Duodenal mucosa (tissue), 2 donors: Measurements from ENCODE around the gene ARHGAP5.
"Not testable (repeated sequence)": the region's sequence is repeated elsewhere in the genome, so short reads cannot be mapped to it uniquely, and the experiment has no call there.

Source experiments
- H3K27ac ChIP-seq: one replicate; pipeline ENCODE4 v1.7.0; 2013; ENCODE audit warnings: low read depth, low read length
- H3K27me3 ChIP-seq, 2 donors: one replicate each; pipeline ENCODE4 v1.7.0; 2013; ENCODE audit warnings: low read length in 2 of 2, control low read depth in 1 of 2; ENCODE audit not compliant: insufficient read depth in 2 of 2, control insufficient read depth in 1 of 2
- H3K36me3 ChIP-seq, 2 donors: one replicate each; pipeline ENCODE4 v1.7.0; 2013; ENCODE audit warnings: low read length in 2 of 2, control low read depth in 1 of 2; ENCODE audit not compliant: insufficient read depth in 2 of 2, control insufficient read depth in 1 of 2
- H3K4me1 ChIP-seq, 2 donors: one replicate each; pipeline ENCODE4 v1.7.0; 2013; ENCODE audit warnings: low read length in 2 of 2, control low read depth in 1 of 2; ENCODE audit not compliant: insufficient read depth in 2 of 2, control insufficient read depth in 1 of 2
- H3K4me3 ChIP-seq, 2 donors: one replicate each; pipeline ENCODE4 v1.7.0; 2013; ENCODE audit warnings: low read length in 2 of 2, low read depth in 1 of 2
- H3K9ac ChIP-seq, 2 donors: one replicate each; pipeline ENCODE4 v1.7.0; 2013; ENCODE audit warnings: low read length in 2 of 2, low read depth in 1 of 2
- H3K9me3 ChIP-seq, 2 donors: one replicate each; pipeline ENCODE4 v1.7.0; 2013; ENCODE audit warnings: low read length in 2 of 2, control low read depth in 1 of 2; ENCODE audit not compliant: control insufficient read depth in 1 of 2

The ARHGAP5 gene

DNA sequence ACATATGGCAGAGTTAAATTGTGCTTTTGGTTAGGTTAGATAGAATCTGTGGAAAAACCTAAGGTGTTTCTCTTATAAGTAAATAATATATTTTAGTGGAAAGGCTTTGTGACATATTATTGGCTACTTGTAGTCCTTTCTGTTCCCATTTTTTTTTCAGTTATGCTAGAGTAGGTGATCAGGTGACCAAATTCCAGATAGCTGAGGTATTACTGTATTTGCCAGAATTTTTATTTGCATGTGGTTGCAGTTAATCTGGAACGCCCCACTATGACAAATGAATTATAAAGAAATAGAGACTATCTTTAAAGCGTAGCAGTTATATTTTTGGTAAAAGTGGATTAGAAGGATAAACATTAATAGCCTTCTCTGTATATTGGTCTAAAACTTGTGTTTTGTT is 52.0 kb downstream of the ARHGAP5 start:
- Histone ChIP-seq H3K4me3 (no peak overlapping the region), H3K9me3 (peaks cover 0 to 3% of the 10 kb centered on the region in 2 donors), H3K9ac (no peak overlapping the region), H3K4me1 (no peaks in the 10 kb centered on the region), H3K27me3 (no peaks in the 10 kb centered on the region), H3K27ac (no peak overlapping the region), H3K36me3 (peaks cover 10 to 44% of the 10 kb centered on the region in 2 donors)

DNA sequence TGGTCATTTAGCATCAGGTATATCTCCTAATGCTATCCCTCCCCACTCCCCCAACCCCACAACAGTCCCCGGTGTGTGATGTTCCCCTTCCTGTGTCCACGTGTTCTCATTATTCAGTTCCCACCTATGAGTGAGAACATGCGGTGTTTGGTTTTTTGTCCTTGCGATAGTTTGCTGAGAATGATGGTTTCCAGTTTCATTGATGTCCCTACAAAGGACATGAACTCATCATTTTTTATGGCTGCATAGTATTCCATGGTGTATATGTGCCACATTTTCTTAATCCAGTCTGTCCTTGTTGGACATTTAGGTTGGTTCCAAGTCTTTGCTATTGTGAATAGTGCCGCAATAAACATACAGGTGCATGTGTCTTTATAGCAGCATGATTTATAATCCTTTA is 54.6 kb downstream of the ARHGAP5 start:
- not testable (repeated sequence) for H3K9ac ChIP-seq, H3K9me3 ChIP-seq
- peaks cover 0 to 33% of the 10 kb centered on the region in 2 donors for H3K36me3 ChIP-seq

DNA sequence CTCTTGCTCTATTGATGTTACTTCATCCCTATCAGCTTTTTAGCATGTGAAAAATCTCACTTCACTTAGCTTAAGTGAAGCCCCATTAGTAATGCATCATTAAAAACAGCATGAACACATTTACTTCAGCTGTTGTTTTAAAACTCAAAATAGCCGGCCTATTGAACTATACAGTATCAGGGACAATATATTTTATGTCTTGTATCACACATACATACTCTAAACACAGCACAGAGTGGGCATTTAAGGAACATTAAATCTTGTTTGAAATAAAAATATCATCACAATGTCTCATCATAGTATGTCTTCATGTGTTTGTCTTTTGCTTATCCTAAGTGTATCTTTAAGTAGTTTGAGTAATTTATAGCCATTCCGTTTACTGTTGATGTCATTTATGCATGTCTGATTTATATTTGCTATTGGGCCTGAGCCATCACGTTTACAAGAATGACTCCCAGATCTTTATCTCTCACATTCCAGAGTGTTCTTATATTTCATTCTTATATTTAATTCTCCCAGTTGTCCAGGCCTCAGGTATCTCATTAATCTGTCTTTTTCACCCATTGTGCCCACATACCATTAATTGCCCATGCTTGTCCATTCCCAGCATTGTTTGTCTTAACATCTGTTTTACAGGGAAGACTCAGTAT is 57.5 kb downstream of the ARHGAP5 start:
- peaks cover 0 to 26% of the 10 kb centered on the region in 2 donors for H3K36me3 ChIP-seq

More for the DNA sequence above, 54.6 kb downstream of the ARHGAP5 start:
- not testable (repeated sequence) for H3K27ac ChIP-seq, H3K27me3 ChIP-seq, H3K4me1 ChIP-seq, H3K4me3 ChIP-seq

DNA sequence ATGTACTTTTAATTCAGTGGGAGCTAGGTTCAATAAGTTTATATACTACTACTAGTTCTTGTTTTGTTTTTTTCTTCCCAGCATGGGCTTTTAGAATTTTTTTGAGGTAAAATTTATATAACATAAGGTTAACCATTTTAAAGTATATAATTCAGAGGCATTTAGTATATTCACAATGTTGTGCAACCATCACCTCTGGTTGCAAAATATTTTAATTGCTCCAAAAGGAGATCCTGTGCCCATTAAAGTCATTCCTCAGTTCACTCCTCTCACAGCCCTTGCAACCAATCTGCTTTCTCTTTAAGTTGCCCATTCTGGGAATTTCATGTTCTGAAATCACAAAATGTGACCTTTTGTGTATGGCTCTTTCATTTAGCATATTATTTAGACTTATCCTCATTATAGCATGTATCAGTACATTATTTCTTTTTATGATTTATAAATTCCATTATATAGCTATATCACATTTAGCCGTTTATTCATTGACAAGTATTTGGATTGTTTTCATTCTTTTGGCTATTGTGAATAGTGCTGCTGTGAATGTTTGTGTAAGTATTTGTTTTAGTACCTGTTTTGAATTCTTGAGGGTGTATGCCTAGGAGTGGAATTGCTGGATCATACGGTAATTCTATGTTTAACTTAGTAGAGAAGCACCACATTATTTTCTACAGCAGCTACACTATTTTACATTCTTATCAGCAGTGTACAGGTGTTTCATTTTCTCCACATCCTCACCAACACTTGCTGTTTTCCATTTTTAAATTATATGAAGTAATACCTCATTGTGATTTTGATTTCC is 59.1 kb downstream of the ARHGAP5 start:
- H3K9me3 ChIP-seq = peaks cover 3 to 6% of the 10 kb centered on the region in 2 donors
- peaks cover 0 to 20% of the 10 kb centered on the region in 2 donors for H3K36me3 ChIP-seq
- no peak overlapping the region for H3K27ac ChIP-seq
- no peaks in the 10 kb centered on the region for H3K27me3 ChIP-seq
- H3K4me3 ChIP-seq = no peak overlapping the region
- no peak overlapping the region for H3K9ac ChIP-seq
- H3K4me1 ChIP-seq = no peaks in the 10 kb centered on the region

More for the DNA sequence above, 57.5 kb downstream of the ARHGAP5 start:
- no peaks in the 10 kb centered on the region for H3K27me3 ChIP-seq
- peaks cover 3 to 6% of the 10 kb centered on the region in 2 donors for H3K9me3 ChIP-seq
- no peak overlapping the region for H3K9ac ChIP-seq
- no peaks in the 10 kb centered on the region for H3K4me1 ChIP-seq
- H3K27ac ChIP-seq = no peak overlapping the region
- H3K4me3 ChIP-seq = no peak overlapping the region

DNA sequence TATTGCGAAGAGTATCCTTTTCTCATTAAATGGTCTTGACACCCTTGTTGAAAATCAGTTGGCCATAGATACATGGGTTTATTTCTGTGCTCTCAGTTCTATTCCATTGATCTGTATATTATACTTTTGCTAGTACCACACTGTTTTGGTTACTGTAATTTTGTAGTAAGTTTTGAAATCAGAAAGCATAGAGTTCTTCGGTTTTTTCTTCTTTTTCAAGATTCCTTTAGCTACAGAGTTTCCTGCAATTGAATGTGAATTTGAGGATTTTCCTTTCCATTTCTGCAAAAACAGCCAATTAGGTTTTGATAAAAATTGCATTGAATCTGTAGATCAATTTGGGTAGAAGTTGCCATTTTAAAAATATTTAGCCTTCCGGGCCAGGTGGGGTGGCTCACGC is 60.2 kb downstream of the ARHGAP5 start:
- Histone ChIP-seq H3K9ac (no peak overlapping the region), H3K4me3 (no peak overlapping the region), H3K27ac (no peak overlapping the region), H3K4me1 (no peaks in the 10 kb centered on the region), H3K36me3 (peaks cover 0 to 20% of the 10 kb centered on the region in 2 donors), H3K9me3 (peaks cover 3 to 6% of the 10 kb centered on the region in 2 donors), H3K27me3 (no peaks in the 10 kb centered on the region)

DNA sequence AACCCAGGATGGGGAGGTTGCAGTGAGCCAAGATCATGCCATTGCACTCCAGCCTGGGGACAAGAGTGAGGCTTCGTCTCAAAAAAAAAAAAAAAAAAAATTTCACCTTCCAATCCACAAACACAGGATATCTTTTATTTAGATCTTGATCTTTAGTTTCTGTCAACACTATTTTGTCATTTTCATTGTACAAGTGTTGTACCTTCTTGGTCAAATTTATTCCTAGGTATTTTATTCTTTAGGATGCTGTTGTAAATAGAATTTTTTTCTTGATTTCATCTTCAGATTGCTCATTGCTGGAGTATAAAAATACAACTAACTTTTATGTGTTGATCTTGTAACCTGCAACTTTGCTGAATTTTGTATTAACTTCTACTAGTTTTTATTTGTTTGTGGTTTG is 60.8 kb downstream of the ARHGAP5 start:
- Histone ChIP-seq H3K4me1 (no peaks in the 10 kb centered on the region), H3K27ac (no peak overlapping the region), H3K4me3 (no peak overlapping the region), H3K9me3 (peaks cover 3 to 6% of the 10 kb centered on the region in 2 donors), H3K27me3 (no peaks in the 10 kb centered on the region), H3K36me3 (peaks cover 0 to 20% of the 10 kb centered on the region in 2 donors), H3K9ac (no peak overlapping the region)

DNA sequence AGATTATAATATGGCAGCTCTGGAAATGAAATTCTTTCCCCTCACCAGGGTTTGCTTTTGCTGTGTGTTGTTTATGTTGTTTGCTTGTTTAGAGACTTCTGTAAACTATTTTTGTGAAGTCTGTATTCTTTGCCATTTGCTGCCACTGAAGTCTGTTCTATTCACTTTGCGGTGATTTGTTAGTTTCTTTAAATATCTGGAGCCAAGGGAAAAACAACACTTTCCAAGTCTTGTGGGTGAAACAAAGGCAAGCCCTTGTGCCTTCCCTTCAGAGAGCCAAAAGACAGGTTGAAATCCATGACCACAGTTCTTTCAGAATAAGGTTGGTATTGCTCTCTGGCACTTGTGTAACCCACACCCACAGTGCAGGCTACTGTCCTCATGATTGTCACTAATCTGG is 65.2 kb downstream of the ARHGAP5 start:
- Histone ChIP-seq H3K4me3 (no peak overlapping the region), H3K36me3 (peaks cover 5 to 15% of the 10 kb centered on the region in 2 donors), H3K27me3 (no peaks in the 10 kb centered on the region), H3K9ac (no peak overlapping the region), H3K9me3 (peaks cover 1% of the 10 kb centered on the region in 2 donors), H3K27ac (no peak overlapping the region), H3K4me1 (no peaks in the 10 kb centered on the region)

DNA sequence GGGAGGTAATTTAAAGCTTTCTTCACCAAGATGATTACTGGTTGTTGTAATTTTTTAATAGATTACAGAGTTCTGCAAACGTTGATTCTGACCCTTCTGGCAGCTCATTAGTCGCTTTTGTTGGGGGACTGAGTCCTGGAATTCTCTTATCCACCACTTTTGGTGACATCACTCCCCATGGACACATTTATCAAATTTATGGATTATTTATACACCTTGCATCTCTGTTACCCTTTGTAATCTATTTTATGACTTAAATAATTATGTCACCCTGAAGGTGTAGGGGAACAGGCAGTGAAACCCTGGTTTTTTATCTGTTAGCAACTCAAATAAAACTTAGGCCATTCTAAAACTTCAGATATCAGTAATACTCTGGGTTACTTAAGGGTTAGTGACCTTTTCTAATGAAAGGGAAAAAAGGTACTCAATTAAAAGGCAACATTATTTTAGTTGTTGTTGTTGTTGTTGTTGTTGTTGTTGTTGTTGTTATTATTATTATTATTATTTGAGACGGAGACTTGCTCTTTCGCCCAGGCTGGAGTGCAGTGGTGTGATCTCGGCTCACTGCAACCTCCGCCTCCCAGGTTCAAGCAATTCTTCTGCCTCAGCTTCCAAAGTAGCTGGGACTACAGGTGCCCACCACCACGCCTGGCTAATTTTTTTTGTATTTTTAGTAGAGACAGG is 65.8 kb downstream of the ARHGAP5 start:
- Histone ChIP-seq H3K27ac (no peak overlapping the region), H3K4me3 (no peak overlapping the region), H3K9me3 (no peaks in the 10 kb centered on the region), H3K36me3 (peaks cover 5 to 15% of the 10 kb centered on the region in 2 donors), H3K9ac (no peak overlapping the region), H3K27me3 (no peaks in the 10 kb centered on the region), H3K4me1 (no peaks in the 10 kb centered on the region)

DNA sequence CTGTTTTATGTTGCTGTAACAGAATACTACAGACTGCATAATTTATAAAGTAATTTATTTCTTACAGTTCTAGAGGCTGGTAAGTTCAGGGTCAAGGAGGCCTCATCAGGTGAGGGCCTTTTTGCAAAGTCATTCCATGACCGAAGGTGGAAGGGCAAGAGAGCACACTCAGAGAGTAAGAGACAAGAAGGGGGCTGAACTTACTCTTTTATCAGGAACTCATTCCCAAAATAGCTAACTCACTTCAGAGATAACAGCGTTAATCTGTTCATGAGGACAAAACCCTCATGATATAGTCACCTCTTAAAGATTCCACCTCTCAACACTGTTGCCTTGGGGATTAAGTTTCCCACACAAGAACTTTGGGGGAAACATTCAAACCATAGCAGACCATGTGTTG is 73.3 kb downstream of the ARHGAP5 start:
- H3K4me3 ChIP-seq = no peak overlapping the region
- H3K9me3 ChIP-seq = no peaks in the 10 kb centered on the region
- no peaks in the 10 kb centered on the region for H3K4me1 ChIP-seq
- no peak overlapping the region for H3K9ac ChIP-seq
- H3K36me3 ChIP-seq = peaks cover 9 to 54% of the 10 kb centered on the region in 2 donors
- H3K27me3 ChIP-seq = no peaks in the 10 kb centered on the region
- no peak overlapping the region for H3K27ac ChIP-seq

DNA sequence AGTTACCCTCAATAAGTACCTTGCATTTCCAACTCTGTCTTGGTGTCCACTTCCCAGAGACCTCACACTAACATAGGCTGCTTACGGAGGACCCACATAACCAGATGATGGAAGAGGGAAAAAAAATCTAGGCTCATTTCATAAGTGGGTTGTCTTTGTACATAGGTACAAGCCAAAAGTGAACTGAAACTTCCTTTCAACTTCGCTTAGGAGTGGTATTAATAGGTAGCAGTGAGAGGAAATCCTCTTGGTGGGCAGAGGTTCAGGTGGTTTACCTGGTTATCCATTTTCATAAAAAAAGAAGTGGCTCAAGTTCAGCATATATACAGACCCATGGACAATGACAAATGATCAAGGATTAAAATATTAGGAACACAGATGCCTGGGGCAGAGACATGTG is 88.9 kb downstream of the ARHGAP5 start:
- no peaks in the 10 kb centered on the region for H3K4me1 ChIP-seq
- H3K27ac ChIP-seq = no peak overlapping the region
- no peaks in the 10 kb centered on the region for H3K36me3 ChIP-seq
- H3K27me3 ChIP-seq = no peaks in the 10 kb centered on the region
- H3K9ac ChIP-seq = no peak overlapping the region
- no peak overlapping the region for H3K4me3 ChIP-seq
- H3K9me3 ChIP-seq = no peaks in the 10 kb centered on the region
